ENCODE data around the gene ABHD2.

GRCh38 chr15:89248584-89248983 lies 160.3 kb downstream of the ABHD2 start:
- TF ChIP-seq POLR2A (IDR thresholded peaks at IDR 0.05) (no peak), CTCF (IDR thresholded peaks at IDR 0.05) (no peak)
